HuH-7.5 (cell line): ENCODE data around the gene ANO2.
"Not testable (repeated sequence)": the region's sequence is repeated elsewhere in the genome, so short reads cannot be mapped to it uniquely, and the experiment has no call there.

Experiments
- DNase-seq: peaks from one replicate; pipeline ENCODE4 v3.0.0; 2011; ENCODE audit warnings: low spot score

ANO2 gene

DNA sequence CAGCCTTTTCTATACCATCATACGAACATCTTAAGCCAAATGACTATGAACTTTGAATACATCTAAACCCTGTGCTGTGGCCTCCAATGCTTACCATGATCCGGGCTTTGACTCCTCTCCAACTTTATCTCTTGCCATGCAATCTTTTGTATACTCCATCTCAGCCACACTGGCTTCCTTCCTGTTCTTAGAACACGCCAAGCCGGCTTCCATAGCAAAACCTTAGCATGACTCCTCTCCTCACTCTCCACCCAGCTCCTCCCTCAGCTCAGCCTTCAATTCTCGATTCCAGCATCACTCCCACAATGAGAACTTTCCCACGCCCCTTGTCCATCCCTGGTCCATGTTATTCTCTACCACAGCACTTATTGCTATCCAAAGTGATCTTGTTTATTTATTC, 284.8 kb downstream of the ANO2 start:
- no peak for DNase-seq

DNA sequence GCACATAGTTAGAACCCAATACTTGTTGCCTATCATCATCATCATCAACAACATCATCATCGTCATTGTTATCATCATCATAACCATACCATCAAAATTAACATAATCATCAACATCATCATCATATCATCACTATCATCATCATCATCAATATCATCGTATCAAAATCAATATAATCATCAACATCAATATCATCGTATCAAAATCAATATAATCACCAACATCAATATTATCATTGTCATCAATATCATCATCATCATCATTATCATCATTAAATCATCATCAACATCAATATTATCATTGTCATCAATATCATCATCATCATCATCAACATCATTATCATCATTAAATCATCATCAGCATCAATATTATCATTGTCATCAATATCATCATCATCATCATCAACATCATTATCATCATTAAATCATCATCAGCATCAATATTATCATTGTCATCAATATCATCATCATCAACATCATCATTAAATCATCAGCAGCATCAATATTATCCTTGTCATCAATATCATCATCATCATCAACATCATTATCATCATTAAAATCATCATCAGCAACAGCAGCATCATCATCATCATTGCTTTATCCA, 286.6 kb downstream of the ANO2 start:
- not testable (repeated sequence) for DNase-seq

DNA sequence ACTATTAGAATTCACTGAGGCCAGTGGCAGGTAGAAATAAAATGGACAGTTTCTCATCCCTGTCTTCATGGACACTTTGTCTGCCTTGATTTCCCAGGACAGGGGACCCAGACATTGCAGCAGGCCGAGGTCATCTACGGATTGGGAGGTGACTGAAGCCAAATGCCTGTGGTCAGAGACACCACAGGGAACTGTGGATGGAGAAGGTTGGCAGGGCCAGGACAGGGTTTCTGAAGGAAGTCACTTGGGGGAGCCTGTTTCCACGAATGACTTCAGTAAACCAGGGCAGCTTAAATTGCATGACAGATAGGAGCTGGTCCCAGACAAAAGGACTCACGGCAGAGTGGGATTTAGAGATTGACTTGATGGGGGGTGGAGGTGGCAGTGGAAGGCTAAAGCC, 288.2 kb downstream of the ANO2 start:
- DNase-seq = no peak

DNA sequence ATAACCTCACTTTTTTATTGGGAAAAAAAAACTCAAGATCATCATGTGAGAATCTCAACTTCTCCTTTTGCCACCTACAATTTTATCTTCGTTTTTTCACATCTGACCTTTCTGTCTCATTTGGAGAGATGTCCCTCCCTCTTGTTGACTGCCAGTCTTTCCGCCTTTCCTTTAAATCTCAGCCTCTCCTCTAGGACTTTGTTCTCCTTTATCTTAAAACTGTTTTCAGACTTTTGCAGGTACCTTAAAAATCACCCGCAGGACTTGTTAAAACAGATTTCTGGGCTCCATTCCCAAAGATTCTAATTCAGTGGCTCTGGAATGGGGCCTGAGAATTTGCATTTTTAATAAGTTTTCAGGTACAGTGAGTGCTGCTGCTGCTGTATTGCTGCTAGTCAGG, 289.9 kb downstream of the ANO2 start:
- DNase-seq = no peak

DNA sequence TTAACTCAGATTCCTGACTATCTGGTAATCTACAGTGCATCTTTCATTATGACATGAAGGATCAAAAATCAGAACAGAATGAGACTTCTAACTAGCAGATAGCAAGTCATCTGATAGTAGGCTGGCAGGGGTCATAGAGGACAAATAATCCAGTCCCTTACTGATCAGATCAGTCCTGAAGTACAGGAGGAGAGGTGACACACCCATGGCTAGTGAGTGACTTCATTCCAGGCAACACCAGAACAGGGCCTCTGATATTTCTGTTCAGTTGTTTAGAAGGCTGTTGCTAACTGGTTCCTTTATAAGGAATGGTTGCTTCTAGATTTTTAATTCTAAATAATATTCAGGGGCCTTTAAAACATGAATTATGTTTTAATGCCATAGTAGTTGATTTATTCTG, 291.0 kb downstream of the ANO2 start:
- no peak for DNase-seq

DNA sequence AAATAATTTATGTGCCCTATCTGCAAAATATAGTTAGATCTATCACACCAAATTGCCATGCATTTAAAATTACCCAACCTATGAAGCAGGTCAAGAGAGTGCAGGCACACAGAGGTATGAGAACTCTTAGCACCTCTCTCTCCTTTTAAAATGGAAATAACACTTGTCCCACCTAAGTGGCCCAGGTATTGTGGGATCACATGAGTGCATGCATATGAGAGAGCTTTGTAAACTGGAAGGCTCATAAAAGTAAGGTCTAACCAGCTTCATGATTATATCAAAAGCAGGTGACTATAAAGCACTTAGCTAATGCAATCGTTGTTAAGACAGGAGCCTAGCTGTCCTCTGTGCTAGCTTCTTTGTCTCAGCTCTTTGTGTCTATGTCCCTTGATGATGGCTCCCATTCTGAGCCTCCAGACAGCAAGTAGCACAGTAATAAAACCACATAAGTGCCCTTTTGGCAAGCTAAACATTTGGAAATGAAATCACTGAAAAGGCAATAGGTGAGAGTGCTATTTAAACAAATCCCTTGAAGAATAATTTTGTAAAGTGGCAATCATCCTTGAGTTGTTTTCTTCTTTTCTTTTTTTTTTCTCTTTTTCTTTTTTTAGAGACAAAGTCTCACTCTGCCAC, 294.1 kb downstream of the ANO2 start:
- DNase-seq = no peak

DNA sequence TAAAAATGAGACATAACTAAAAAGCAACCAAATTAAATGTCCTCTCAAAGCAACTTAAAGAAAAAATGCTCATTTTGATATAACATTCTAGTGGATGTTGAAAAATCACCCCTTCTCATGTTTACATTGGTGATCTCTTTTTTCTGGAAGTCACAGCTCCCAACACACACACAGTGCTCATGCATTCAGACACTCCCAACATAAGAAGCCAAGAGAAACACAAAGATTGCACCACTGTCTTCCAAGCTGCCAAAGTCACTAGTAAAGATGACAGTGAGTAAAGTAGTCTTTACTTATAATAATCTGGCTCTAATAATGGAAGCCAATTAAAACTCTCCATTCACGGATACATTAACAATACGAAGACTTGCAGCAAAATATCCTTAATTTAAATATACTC, 294.8 kb downstream of the ANO2 start:
- DNase-seq = no peak

DNA sequence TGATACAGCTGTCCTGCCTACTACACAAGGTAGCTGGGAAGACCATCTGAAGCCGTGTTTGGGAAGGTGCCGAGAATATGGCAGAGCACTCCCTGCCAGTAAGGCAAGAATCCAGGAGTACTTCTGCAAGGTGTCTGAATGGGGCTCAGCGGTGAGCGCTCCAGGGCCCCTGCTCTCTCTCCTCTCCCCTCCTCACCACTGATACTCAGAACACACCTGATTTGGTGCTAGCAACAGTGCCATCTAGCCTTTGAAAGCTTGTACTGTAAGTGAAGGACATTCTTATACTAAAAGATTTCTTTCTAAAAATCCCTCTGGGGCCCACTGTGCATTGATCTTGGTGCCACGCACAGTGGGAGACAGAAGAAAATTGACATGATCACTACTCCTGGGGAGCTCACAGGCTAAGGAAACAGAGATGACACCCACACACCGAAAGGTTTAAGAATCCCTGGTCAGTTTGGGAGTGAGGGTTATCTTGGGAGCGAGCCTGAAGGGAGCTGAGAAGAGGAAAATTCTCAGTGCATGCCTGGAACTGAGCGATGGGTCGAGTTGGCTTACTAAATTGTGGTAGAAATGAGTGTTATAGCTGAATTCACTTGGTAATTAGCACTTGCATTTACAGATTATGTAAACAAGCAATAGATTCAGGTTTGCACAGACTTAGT, 296.2 kb downstream of the ANO2 start:
- DNase-seq = peak; percentile 21

DNA sequence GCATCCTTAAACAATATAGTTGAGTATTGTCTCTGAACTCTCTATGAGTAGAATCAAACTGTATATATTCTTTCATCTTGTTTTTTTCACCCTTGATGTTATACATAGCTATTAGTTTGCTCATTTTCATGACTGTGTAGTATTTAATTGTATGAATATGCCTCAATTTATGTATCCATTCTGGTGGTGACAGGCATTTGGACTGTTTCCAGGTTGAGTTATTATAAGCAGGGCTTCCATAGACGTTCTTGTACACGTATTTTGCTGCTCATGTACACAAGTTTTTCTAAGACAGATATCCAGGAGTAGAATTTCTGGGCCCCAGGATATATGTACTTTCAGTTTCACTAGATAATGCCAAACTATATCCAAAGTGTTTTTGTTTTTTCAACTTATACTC, 301.8 kb downstream of the ANO2 start:
- DNase-seq = no peak

DNA sequence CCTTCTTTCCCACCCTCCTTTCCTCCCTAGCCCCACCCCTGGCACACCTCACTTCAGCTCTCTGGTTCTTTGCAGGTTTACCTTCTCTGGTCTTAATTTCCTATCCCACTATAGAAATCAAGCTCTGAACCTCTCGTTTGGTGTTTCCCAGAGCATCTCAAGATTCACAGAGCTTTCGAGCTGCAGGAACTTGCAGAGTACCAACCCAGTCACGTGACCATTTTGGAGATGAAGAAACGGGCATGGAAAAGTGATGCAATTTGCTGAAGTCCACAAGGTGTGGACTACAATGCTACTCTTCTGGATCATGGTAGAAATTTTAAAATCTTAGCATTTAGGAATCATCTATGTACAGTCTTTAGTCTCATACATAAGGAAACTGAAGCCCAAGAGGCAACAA, 307.4 kb downstream of the ANO2 start:
- DNase-seq = no peak

DNA sequence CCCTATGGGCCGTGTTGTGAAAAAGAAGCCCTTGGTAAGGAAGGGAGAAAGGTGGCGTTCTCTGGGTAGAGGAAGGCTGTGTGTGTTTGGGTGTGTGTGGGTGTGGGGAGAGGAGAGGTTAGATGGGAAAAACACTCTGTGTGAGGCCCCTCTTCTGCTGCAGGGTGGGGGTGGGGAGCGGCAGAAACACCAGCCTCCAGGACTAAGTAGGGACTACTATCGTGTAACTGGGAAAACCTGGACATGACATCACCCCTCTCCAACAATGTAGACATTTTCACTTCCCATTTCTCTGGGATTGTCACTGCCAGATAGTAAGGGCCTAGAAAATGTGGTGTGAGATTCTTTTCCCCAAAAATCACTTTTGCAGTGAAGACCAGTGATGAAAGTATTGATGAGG, 308.2 kb downstream of the ANO2 start:
- no peak for DNase-seq

DNA sequence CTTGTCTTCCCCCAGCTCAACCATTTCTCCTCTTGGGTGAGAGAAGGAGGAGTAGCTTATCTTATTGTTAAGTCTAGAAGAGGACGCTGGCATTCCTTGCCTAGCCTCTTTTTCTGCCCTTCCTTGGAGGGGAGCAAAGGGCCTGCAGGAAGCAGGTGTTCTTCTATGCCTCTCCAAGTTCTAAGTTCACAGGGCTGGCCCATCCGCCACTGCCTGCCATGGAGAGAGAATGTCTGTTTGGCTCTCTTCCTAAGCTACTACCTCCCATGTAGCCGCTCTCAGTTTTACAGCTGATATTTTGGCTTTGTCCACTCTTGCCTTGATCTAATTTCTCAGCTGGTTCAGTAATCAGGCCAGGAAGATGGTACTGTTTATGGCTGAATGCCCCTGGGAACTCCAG, 312.0 kb downstream of the ANO2 start:
- DNase-seq = no peak

DNA sequence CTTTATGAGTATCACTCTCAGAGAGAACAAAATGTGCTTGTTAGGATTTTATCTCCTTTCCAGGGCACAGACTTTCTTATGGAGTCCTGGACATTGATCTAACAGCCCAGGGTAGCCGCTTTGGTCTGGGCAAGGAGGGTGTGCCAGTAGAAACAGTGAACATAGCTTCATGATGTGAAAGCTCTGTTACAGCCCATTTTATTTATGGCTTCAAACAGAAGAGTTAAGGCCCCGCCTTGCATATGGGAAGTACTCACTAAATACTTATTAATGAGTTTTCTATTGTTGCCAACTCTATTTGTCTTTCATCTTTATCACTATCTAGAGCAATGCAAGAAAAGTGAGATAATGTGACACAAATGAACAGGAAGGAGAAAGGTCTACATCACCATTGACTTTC, 312.6 kb downstream of the ANO2 start:
- DNase-seq = no peak

DNA sequence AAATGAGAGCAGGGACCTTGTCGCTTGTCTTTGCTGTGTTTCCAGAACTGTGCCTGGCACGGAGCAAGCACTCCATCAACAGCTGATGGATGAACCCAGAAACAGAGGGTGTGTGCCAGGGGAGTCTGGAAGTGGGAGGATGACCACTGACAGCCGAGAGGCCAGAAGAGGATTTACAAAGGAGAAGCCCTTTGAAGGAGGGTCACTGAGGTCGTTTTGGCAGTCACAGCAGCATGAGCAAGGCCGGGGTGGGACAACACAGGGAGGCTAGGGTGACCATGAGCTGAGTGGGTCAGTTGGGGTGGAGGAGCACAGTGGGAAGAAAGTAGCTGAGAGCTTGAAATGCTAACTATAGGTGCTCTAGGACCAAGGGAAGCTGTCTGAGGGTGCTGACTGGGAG, 313.6 kb downstream of the ANO2 start:
- DNase-seq = no peak

DNA sequence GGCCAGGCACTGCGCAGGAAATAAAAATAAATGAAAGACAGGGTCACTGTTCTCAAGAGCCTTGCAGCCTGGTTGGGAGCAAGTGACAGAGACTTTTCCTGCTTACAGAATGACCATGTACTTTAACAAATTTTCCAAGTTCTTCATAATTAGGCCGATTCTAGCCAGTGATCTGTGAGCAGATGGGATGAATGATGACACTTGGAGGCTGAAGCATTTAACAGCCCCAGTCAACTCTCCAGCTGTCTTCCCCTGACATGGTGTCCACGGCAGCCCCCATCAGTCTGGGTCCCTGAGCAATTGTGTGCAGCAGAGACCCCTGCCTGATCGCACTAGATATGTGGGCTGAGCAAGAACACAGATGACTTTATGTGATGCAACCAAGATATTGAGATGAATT, 314.3 kb downstream of the ANO2 start:
- DNase-seq = no peak

DNA sequence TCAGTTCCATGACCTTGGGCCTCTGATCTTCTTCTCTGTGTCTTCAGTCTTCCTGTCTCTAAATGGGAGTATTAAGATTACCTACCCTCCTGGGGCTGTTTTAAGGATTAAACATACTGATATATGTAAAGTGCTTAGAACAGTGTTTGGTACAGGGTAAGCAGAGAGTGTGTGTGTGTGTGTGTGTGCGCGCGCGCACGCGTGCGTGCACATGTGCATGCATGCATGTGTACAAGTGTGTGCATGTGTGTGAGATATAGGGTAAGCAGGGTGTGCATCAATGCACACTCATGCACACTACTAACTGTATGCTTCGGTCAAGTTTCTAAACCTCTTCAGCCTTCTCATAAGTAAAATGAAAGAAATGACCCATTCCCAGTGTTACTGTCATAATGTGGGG, 316.6 kb downstream of the ANO2 start:
- no peak for DNase-seq

DNA sequence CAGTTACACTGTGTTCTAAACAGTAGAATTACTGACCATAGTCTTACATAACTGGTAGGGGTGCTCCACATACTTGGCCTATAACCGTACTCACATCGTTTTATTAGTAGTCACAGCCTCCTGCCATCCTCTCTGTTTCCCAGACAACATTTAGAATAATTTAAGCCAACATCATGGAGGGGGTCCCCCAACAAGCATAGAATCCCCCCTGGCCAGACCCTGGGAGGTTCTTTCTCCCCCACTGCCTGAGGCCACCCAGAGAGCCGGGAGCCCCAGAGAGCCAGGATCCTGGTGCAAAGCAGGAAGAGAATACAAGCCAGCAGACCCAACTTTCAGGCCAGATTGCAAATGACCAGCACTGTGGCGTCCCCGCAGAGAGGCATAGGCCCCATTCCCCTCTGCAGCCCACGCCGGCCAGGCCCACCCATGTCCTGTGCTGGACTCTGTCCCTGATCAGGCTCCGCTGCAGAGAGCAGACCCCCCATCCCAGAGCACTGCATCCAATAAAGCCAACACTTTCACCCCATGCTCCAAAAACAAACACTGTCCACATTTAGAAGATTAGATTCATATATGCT, 317.9 kb downstream of the ANO2 start:
- no peak for DNase-seq

DNA sequence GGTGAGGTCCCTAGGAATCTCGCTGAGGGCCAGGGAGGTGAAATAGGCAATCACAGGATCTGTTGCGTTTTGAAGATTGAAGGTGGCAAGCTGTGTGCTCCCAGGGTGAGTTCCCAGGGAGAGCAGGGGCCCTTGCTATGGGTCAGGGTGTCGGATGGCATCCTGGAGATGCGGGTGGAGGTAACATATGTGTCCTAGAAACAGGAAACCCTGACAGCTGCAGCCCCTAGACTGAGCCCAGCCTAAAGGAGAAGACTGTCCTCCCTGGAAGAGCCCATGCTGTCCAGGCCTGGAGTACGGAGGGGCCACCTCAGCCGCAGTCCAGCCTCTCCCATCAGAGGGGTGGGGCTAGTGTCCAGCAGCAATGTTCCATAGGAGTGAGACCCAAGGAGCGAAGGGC, 318.9 kb downstream of the ANO2 start:
- no peak for DNase-seq

DNA sequence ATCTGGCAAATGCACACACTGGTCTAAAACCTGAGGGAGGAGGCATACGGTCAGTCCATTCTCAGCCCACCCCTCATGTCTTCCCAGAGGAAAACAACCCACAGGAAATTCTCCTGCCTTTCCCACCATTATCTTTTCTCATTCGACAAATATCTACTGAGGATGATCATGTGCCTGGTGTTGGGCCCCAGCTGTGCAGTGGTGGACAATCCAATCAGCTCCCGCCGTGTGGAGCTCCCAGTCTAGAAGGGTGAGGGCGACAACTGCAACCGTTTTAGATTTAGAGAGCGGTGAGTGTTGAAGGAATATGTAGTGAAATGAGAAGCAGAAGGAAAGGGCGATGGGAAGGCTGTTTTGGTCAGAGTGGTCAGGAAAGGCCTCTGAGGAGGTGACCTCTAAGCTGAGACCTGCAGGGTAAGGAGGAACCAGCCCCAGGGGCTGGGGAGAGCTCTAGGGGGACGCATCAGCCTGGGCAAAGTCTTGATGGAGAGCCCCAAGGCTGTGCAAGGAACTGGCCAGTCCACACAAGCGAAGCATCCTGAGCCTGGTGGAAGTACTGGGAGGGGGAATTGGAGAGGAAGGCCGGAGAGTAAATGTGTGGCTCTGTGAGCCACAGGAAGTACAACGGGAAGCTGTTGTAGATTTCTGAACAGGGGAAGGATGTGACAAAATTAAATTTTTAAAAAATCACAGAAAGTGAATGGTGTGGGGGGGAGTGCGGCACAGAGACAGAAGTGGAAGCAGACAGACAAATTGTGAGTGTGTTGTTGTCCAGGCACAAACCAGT, 320.4 kb downstream of the ANO2 start:
- DNase-seq = no peak

DNA sequence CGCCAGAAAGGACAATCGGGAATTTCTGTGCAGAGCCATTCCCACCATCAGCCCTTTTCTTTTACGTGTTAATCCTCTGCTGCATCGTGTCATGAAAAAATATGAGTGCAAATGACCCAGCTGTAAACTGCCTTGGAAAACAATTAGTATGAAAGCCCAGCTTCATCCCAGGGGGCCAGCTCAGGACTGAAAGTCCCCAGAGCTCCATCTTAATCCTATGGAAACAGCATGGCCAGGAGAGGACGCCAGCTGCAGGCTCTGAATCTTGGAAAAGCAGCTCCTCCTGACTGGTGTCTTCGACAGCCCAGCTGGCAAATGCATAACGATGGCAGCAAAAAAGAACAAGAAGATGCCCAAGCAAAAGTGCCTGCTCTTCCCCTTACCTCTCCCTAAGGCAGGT, 321.6 kb downstream of the ANO2 start:
- no peak for DNase-seq

DNA sequence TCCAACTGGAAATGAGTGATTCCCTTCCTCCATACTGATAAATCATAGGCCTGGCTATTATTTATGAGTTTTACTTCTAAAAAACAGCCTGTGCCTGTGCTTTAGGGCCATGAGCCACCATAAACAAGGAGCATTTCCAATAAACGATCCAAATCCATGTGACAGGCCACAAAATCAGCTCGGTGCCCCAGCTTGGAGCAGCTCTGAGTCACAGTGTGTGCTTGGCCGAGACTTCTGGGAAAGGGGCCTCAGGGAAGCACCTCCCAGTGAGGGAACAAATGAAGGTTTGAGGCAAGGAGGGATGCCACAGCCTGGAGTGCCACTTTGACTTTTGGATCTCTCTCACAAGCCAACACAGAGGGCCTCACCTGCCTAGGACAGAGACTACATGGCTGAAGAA, 322.8 kb downstream of the ANO2 start:
- DNase-seq = no peak

DNA sequence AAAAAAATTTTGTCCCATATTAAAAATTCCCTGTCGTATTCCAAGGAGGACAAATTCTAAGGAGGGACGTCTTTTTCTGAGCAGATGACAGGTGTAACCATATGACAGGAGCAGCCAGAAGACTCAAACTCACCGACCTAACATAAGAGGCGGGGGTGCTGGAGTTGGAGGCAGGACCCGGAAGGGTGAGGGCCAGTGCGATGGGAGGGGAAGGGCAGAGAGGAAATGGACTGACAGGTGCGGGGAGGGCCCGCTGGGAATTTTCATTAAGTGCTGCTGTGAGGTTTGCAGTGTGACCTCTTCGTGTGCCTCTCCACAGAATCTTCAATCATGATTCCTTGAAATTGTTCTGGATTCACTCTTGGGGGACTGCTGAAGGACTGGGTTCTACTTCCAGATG, 323.7 kb downstream of the ANO2 start:
- DNase-seq = no peak

DNA sequence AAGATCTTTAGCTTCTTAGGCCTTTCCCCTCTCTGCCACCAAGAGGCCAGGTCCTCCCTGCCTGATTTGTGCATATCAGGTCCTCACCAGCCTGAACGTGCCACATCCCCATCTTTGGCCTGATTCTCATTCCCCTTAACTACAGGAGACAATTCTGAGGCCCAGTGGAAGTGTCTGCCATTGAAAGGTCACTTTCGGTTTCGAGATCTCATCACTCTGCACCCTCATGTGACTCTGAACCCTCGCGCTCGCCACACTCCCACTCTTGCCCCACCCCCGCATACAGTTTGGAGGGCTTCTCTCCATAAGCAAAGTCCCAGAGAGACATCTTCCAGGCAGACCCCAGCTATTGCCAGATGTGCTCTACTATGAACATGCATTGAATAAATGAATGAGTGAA, 324.2 kb downstream of the ANO2 start:
- DNase-seq = no peak
